Hypothalamus (tissue), 51 donors: ENCODE measurements around the gene LSM5.
"Not testable (repeated sequence)": the region's sequence is repeated elsewhere in the genome, so short reads cannot be mapped to it uniquely, and the experiment has no call there.

Experiments used
- DNase-seq, 51 donors: peaks; one replicate each; lab custom pipeline; 2025; lab: John Stamatoyannopoulos, UW

The LSM5 gene

GRCh38 chr7:32464641-32465416 is 25.4 kb downstream of the LSM5 start:
- DNase-seq = not testable (repeated sequence)

DNA sequence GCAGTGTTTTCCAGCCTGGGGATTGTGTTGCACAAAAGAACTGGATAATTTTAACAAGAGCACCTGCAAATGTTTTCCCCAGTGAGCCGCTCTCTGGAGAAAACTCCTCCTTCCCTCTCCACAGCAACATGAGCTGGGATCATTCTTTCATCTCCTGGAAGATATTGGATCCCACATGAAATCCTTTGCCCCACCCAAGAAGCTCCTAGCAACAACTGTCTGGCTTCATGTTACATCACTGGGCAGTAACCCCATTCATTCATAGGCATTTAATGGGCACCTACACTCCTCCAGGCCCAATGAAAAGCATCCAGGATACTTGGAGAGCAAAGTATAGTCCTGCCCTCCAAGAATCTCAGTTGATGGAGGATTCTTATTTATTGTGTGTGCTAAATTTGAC is 27.2 kb downstream of the LSM5 start:
- no peak for DNase-seq

DNA sequence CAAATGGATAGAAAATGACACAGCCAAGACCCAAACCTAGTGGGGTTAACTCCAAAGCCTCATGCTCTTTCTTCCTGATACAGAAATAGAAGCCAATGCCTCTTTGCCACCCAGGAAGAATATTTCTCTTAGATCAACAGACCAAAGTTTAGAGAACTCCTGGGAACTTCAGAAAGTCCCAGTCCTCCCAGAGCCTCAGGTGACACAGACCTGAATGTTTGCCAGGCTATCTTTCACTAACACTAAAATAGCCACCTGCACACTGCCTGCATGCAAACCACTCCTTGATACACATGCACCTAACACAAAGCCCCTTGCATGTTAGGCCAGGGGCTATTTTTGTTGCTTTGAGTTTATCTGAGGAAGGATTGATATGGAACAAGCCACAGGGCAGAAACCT is 27.7 kb downstream of the LSM5 start:
- DNase-seq = no peak

GRCh38 chr7:32461484-32461883 is 28.7 kb downstream of the LSM5 start:
- no peak for DNase-seq

DNA sequence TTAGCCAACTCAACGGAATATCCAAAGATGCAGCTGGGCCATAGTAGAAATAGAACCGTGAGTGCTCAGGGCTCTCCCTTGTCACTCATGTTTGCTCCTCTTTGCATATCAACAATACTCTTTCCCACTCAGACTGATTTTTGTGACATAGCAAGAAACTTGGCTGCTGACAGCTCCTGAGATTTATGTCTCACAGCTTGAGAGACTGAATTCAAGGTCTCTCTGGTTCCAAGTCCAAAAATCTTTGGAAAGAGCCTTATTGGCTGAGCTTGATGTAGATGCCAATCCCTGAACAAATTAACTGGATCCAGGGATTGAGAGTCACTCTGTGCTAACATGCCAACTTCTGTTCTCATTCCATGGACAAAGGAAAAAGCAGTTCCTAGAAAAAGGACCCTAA is 30.4 kb downstream of the LSM5 start:
- no peak for DNase-seq

DNA sequence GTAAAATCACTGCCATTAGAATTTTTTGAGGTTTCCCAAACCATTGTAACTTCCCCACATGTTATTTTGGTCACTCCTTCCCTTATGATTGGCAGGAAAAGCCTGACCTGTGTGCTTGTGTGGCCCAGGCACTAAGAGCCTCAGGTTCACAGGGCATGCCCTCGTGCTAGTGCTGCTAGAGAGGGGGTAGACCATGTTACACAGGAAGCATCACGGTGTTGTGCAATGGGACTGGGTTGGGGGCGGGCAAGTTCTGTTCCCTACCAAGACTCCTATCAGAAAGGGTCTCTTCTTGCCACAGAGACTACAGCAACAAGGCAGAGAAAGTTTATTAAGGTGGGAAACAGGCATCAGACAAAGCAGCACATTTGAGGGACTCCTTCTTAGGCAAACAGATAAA is 32.2 kb downstream of the LSM5 start:
- no peak for DNase-seq

- peak in 2 of 51 donors; percentile 1 to 48 for DNase-seq
Observed at GRCh38 chr7:32453341-32454011, 36.7 kb downstream of the LSM5 start.

DNA sequence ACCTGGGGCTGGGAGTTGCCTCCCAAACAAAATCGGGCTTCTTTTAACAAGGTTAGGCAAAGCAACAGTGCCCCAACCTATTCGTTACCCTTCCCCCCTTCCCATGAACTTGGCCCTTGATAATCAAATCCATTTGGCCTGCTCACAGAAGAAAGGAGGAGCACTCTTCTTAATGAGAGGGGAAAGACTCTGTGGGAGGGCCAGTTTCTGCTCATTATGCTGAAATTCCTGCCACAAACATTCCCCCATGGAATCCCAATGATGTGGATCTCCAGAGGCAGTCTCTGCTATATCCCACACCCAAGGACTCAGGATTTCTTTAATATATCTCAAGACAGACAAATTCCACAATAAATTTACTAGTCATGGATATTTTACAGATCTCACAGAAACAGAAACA is 43.0 kb downstream of the LSM5 start:
- no peak for DNase-seq

DNA sequence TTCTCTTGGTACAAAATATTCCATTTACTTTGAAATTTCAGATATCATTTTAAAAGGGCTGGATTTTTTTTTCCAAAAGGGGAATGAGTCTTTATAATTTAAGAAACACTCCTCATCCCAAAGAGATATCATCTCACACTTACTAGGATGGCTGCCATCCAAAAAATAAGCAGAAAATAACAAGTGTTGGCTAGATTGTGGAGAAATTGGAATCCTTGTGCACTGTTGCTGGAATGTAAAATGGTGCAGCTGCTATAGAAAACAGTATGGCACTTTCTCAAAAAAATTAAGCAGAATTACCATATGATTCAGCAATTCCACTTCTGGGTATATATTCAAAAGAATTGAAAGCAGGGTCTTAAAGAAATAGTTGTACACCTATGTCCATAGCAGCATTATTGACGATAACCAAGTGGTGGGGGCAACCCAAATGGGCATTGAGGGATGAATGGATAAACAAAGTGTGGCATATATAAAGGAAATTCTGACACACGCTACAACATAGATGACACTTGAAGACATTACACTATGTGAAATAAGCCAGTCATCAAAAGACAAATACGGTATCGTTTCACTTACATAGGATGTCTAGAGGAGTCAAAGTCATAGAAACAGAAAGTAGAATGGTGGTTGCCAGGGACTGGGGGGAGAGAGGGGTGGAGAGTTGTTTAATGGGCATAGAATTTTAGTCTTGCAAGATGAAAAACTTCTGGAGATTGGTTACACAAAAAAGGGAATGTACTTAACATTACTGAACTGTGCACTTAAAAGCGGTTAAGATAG is 53.8 kb downstream of the LSM5 start:
- no peak for DNase-seq
